Measurements from ENCODE around the gene F5.

DNA sequence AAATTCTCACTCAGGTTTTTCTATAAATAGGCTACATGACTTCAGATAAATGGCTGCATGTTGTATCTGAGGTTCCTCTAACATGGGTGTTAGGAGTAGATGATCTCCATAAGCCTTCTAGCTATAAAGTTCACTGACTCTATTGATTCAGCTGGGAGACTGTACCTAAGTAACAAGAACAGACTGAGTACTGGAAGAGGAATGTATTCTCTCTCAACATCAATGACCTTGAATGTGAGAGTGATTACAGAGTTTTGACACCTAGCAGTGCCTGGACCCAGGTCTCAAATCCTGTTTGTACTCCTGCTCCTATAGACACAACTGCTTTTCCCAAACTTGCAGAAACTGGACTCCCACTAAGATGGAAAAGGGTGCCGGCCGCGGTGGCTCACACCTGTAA, 91.9 kb downstream of the F5 start:
- TF ChIP-seq CEBPG (CRISPR knock-in tag; IDR thresholded peaks at IDR 0.05), result no peak
- no peak for TF ChIP-seq CEBPG (tag; conservative IDR thresholded peaks at IDR 0.05 in 1 of 2, IDR thresholded peaks at IDR 0.05 in 1 of 2)
- no peak for TF ChIP-seq MXI1 (IDR thresholded peaks at IDR 0.05; ENCODE audit: low read depth, low read length)
- no peak for TF ChIP-seq BRF1 (IDR thresholded peaks at IDR 0.05; ENCODE audit: borderline replicate concordance, extremely low read depth, insufficient read length)
- TF ChIP-seq, protein P1, sequence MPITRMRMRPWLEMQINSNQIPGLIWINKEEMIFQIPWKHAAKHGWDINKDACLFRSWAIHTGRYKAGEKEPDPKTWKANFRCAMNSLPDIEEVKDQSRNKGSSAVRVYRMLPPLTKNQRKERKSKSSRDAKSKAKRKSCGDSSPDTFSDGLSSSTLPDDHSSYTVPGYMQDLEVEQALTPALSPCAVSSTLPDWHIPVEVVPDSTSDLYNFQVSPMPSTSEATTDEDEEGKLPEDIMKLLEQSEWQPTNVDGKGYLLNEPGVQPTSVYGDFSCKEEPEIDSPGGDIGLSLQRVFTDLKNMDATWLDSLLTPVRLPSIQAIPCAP (CRISPR knock-in tag; IDR thresholded peaks at IDR 0.05; ENCODE audit: borderline replicate concordance), result no peak
- no peak for TF ChIP-seq GATA2 (CRISPR knock-in tag; IDR thresholded peaks at IDR 0.05)
